GM23338 (cell line): ENCODE results near the gene STRN3. TPM values are rescaled to one million over a fixed set of nuclear protein-coding genes. Genes with fewer than 3 reads are reported as not detected.

Experiments used
- ATAC-seq: fragments of 200-7000 bp; cut with Tn5 transposase; 3 replicates; pipeline ENCODE4 v1.9.1; 2020
- DNase-seq: peaks from one replicate; pipeline ENCODE4 v3.0.0-alpha.2; 2015; ENCODE audit warnings: low spot score
- H2AFZ ChIP-seq: fragments of 200-600 bp; sonication (generic); 2 replicates; pipeline ENCODE4 v1.8.0; 2016; ENCODE audit warnings: antibody characterized with exemption, mild to moderate bottlenecking, moderate library complexity
- H3F3A ChIP-seq: fragments of 200-600 bp; sonication (generic); replicated peaks from 2 replicates; pipeline ENCODE4 v1.8.0; 2017; ENCODE audit warnings: antibody characterized with exemption, mixed run types, low read depth
- H3K27ac ChIP-seq: fragments of 200-600 bp; sonication (generic); 2 replicates; pipeline ENCODE4 v1.6.1; 2016; ENCODE audit warnings: low read depth
- H3K27me3 ChIP-seq: fragments of 200-600 bp; sonication (generic); 2 replicates; pipeline ENCODE4 v1.8.0; 2016; ENCODE audit warnings: mild to moderate bottlenecking, mixed run types, moderate library complexity; ENCODE audit not compliant: insufficient read depth
- H3K36me3 ChIP-seq: fragments of 200-600 bp; sonication (generic); 2 replicates; pipeline ENCODE4 v1.8.0; 2016; ENCODE audit warnings: mild to moderate bottlenecking; ENCODE audit not compliant: insufficient read depth
- H3K4me1 ChIP-seq: fragments of 200-600 bp; sonication (generic); 2 replicates; pipeline ENCODE4 v1.8.0; 2016; ENCODE audit warnings: mild to moderate bottlenecking, moderate library complexity; ENCODE audit not compliant: insufficient read depth
- H3K4me2 ChIP-seq: fragments of 200-600 bp; sonication (generic); 2 replicates; pipeline ENCODE4 v1.7.1; 2017; ENCODE audit warnings: mixed run types
- H3K4me3 ChIP-seq: fragments of 200-600 bp; sonication (generic); 2 replicates; pipeline ENCODE4 v1.6.1; 2016; ENCODE audit warnings: mixed run types
- H3K79me2 ChIP-seq: fragments of 200-600 bp; sonication (generic); replicated peaks from 2 replicates; pipeline ENCODE4 v1.8.0; 2017; ENCODE audit warnings: mild to moderate bottlenecking; ENCODE audit not compliant: insufficient read depth
- H3K9me2 ChIP-seq: fragments of 200-600 bp; sonication (generic); 2 replicates; pipeline ENCODE4 v1.8.0; 2017; ENCODE audit not compliant: insufficient read depth
- H4K20me1 ChIP-seq: fragments of 200-600 bp; sonication (generic); replicated peaks from 2 replicates; pipeline ENCODE4 v1.8.0; 2017; ENCODE audit warnings: mild to moderate bottlenecking; ENCODE audit not compliant: insufficient read depth
- H3K27ac Mint-ChIP-seq: 2 replicates; pipeline ENCODE4 v1.8.0; 2020; ENCODE audit warnings: inconsistent platforms, mild to moderate bottlenecking, moderate library complexity, mixed read lengths
- H3K27me3 Mint-ChIP-seq: 3 replicates; pipeline ENCODE4 v1.8.0; 2022; ENCODE audit warnings: low read depth, mild to moderate bottlenecking, moderate library complexity, mixed read lengths, inconsistent platforms; ENCODE audit not compliant: insufficient read depth, poor library complexity
- H3K36me3 Mint-ChIP-seq: 3 replicates; pipeline ENCODE4 v1.8.0; 2021; ENCODE audit warnings: low read depth, mild to moderate bottlenecking, inconsistent platforms, moderate library complexity, mixed read lengths
- H3K4me1 Mint-ChIP-seq: 3 replicates; pipeline ENCODE4 v1.8.0; 2020; ENCODE audit warnings: mild to moderate bottlenecking, inconsistent platforms, mixed read lengths
- H3K4me3 Mint-ChIP-seq: 3 replicates; pipeline ENCODE4 v1.8.0; 2021; ENCODE audit warnings: moderate library complexity, mild to moderate bottlenecking, inconsistent platforms, mixed read lengths
- H3K9me3 Mint-ChIP-seq: 3 replicates; pipeline ENCODE4 v1.8.0; 2020; ENCODE audit warnings: moderate library complexity, mild to moderate bottlenecking, inconsistent platforms, mixed read lengths
- CREB1 ChIP-seq: fragments of 250-450 bp; sonication (Bioruptor Pico); IDR thresholded peaks from 2 replicates; pipeline ENCODE4 v1.5.0; 2020; ENCODE audit warnings: low read depth, mild to moderate bottlenecking, moderate library complexity
- EZH2 ChIP-seq: fragments of 200-600 bp; sonication (generic); IDR thresholded peaks from one replicate; pipeline ENCODE4 v1.8.0; 2017; ENCODE audit warnings: antibody characterized with exemption, mild to moderate bottlenecking, low read depth; ENCODE audit not compliant: unreplicated experiment
- EZH2phosphoT487 ChIP-seq: fragments of 200-600 bp; sonication (generic); IDR thresholded peaks from one replicate; pipeline ENCODE4 v1.8.1; 2018; ENCODE audit warnings: antibody characterized with exemption; ENCODE audit not compliant: unreplicated experiment
- JUNB ChIP-seq: IDR thresholded peaks from one replicate; pipeline ENCODE4 v1.6.1; 2016; ENCODE audit warnings: antibody characterized with exemption; ENCODE audit not compliant: unreplicated experiment
- NANOG ChIP-seq: IDR thresholded peaks from 2 replicates; pipeline ENCODE4 v1.6.1; 2016; ENCODE audit warnings: antibody characterized with exemption, borderline replicate concordance
- POLR2AphosphoS5 ChIP-seq: IDR thresholded peaks from 2 replicates; pipeline ENCODE4 v1.6.1; 2016; ENCODE audit warnings: antibody characterized with exemption, low read depth
- STAT1 ChIP-seq: IDR thresholded peaks from one replicate; pipeline ENCODE4 v1.6.1; 2016; ENCODE audit warnings: antibody characterized with exemption; ENCODE audit not compliant: unreplicated experiment
- ZNF114 ChIP-seq: fragments of 250-450 bp; sonication (Bioruptor Pico); IDR thresholded peaks from 2 replicates; pipeline ENCODE4 v1.5.0; 2020; ENCODE audit warnings: mild to moderate bottlenecking, moderate library complexity
- ZNF331 ChIP-seq: fragments of 250-450 bp; sonication (Bioruptor Pico); IDR thresholded peaks from 2 replicates; pipeline ENCODE4 v1.5.0; 2020; ENCODE audit warnings: low read depth, mild to moderate bottlenecking, moderate library complexity
- polyA plus RNA-seq: library from polyadenylated mRNA; unstranded; fragments of >200 nt; fragmentation: Nextera tagmentation; extraction: Ambion mirVana; gene quantifications from 2 replicates; pipeline ENCODE4 v1.2.1, GENCODE V29; 2016
- total RNA-seq: library from RNA; depleted of rRNA; stranded (reverse); fragments of >200 nt; shearing (Covaris generic); gene quantifications from 2 replicates; pipeline ENCODE4 v1.2.3, GENCODE V29; 2014
- TF ChIP-seq, protein P1 (sequence below): fragments of 250-450 bp; sonication (Bioruptor Pico); IDR thresholded peaks from 2 replicates; pipeline ENCODE4 v1.5.0; 2020; ENCODE audit warnings: mild to moderate bottlenecking, moderate library complexity
- TF ChIP-seq, protein P2 (sequence below): IDR thresholded peaks from 2 replicates; pipeline ENCODE4 v1.6.1; 2016; ENCODE audit warnings: antibody characterized with exemption
- TF ChIP-seq, protein P3 (sequence below): IDR thresholded peaks from one replicate; pipeline ENCODE4 v1.6.1; 2018; ENCODE audit warnings: antibody characterized with exemption; ENCODE audit not compliant: unreplicated experiment
- TF ChIP-seq, protein P4 (sequence below), 2 experiments: fragments of 200-600 bp in 1 of 2; sonication (generic) in 1 of 2; conservative IDR thresholded peaks; 2 replicates each; pipeline versions ENCODE4 v1.5.1 to v1.6.1; 2016 to 2017; ENCODE audit warnings: antibody characterized with exemption in 2 of 2, low read depth in 2 of 2, mild to moderate bottlenecking in 2 of 2, moderate library complexity in 1 of 2

STRN3 gene
- total and polyA plus RNA-seq, 2 experiments from 2014 or later, result 35.0 to 40.6 TPM

DNA sequence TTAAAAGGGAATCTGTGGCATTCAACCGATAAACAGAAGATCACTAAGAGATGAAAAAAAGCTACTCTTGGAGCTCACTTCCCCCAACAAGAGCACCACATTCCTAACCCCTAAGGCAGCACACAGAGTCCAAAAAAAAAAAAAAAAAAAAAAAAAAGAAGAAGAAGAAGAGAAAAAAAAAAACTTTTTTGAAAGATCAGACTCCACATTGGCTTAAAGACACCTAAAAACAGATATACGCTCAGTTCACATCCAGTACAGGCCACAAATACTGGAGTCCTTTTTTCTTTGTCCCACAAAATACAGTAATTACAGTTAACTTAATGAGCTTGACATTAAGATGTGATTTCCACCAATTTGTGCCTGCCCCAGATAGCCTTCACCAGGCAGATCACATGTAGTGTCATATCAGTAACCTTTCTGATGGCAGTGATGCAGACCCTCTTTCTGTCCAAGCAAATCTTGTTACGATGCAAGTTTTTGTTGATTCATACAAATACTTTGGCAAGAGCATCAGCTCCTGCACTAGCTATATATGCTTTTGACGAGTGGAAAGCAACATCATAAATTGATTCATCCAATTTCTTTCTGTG is 131.2 kb downstream of the STRN3 start:
- peaks cover 3% of the 10 kb centered on the region for H3K27me3 Mint-ChIP-seq
- DNase-seq, result peak; percentile 24
- peak overlapping the region; percentile 76; the same call in 1 of the 2 replicates for H3K27ac Mint-ChIP-seq
- Histone ChIP-seq H3F3A (no peaks in the 10 kb centered on the region), H3K4me2 (no peak overlapping the region), H3K79me2 (no peaks in the 10 kb centered on the region), H2AFZ (no peak overlapping the region), H3K4me3 (no peak overlapping the region), H3K36me3 (peaks cover 6% of the 10 kb centered on the region; the same call in 1 of the 2 replicates), H3K27me3 (no peaks in the 10 kb centered on the region), H4K20me1 (no peaks in the 10 kb centered on the region), H3K27ac (no peak overlapping the region), H3K9me2 (no peaks in the 10 kb centered on the region), H3K4me1 (peaks cover 7% of the 10 kb centered on the region; the same call in 1 of the 2 replicates)
- TF ChIP-seq NANOG, result no peak
- TF ChIP-seq POLR2AphosphoS5, result no peak
- no peak for TF ChIP-seq ZNF114 (CRISPR knock-in tag)
- no peak for TF ChIP-seq JUNB
- TF ChIP-seq, protein P1, sequence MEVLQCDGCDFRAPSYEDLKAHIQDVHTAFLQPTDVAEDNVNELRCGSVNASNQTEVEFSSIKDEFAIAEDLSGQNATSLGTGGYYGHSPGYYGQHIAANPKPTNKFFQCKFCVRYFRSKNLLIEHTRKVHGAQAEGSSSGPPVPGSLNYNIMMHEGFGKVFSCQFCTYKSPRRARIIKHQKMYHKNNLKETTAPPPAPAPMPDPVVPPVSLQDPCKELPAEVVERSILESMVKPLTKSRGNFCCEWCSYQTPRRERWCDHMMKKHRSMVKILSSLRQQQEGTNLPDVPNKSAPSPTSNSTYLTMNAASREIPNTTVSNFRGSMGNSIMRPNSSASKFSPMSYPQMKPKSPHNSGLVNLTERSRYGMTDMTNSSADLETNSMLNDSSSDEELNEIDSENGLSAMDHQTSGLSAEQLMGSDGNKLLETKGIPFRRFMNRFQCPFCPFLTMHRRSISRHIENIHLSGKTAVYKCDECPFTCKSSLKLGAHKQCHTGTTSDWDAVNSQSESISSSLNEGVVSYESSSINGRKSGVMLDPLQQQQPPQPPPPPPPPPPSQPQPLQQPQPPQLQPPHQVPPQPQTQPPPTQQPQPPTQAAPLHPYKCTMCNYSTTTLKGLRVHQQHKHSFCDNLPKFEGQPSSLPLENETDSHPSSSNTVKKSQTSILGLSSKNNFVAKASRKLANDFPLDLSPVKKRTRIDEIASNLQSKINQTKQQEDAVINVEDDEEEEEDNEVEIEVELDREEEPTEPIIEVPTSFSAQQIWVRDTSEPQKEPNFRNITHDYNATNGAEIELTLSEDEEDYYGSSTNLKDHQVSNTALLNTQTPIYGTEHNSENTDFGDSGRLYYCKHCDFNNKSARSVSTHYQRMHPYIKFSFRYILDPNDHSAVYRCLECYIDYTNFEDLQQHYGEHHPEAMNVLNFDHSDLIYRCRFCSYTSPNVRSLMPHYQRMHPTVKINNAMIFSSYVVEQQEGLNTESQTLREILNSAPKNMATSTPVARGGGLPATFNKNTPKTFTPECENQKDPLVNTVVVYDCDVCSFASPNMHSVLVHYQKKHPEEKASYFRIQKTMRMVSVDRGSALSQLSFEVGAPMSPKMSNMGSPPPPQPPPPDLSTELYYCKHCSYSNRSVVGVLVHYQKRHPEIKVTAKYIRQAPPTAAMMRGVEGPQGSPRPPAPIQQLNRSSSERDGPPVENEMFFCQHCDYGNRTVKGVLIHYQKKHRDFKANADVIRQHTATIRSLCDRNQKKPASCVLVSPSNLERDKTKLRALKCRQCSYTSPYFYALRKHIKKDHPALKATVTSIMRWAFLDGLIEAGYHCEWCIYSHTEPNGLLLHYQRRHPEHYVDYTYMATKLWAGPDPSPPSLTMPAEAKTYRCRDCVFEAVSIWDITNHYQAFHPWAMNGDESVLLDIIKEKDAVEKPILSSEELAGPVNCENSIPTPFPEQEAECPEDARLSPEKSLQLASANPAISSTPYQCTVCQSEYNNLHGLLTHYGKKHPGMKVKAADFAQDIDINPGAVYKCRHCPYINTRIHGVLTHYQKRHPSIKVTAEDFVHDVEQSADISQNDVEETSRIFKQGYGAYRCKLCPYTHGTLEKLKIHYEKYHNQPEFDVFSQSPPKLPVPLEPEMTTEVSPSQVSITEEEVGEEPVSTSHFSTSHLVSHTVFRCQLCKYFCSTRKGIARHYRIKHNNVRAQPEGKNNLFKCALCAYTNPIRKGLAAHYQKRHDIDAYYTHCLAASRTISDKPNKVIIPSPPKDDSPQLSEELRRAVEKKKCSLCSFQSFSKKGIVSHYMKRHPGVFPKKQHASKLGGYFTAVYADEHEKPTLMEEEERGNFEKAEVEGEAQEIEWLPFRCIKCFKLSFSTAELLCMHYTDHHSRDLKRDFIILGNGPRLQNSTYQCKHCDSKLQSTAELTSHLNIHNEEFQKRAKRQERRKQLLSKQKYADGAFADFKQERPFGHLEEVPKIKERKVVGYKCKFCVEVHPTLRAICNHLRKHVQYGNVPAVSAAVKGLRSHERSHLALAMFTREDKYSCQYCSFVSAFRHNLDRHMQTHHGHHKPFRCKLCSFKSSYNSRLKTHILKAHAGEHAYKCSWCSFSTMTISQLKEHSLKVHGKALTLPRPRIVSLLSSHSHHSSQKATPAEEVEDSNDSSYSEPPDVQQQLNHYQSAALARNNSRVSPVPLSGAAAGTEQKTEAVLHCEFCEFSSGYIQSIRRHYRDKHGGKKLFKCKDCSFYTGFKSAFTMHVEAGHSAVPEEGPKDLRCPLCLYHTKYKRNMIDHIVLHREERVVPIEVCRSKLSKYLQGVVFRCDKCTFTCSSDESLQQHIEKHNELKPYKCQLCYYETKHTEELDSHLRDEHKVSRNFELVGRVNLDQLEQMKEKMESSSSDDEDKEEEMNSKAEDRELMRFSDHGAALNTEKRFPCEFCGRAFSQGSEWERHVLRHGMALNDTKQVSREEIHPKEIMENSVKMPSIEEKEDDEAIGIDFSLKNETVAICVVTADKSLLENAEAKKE, result no peak
- no peak for TF ChIP-seq EZH2
- TF ChIP-seq, protein P2, sequence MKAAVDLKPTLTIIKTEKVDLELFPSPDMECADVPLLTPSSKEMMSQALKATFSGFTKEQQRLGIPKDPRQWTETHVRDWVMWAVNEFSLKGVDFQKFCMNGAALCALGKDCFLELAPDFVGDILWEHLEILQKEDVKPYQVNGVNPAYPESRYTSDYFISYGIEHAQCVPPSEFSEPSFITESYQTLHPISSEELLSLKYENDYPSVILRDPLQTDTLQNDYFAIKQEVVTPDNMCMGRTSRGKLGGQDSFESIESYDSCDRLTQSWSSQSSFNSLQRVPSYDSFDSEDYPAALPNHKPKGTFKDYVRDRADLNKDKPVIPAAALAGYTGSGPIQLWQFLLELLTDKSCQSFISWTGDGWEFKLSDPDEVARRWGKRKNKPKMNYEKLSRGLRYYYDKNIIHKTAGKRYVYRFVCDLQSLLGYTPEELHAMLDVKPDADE, result no peak
- no peak for TF ChIP-seq CREB1
- no peak for TF ChIP-seq EZH2phosphoT487
- TF ChIP-seq, protein P3, sequence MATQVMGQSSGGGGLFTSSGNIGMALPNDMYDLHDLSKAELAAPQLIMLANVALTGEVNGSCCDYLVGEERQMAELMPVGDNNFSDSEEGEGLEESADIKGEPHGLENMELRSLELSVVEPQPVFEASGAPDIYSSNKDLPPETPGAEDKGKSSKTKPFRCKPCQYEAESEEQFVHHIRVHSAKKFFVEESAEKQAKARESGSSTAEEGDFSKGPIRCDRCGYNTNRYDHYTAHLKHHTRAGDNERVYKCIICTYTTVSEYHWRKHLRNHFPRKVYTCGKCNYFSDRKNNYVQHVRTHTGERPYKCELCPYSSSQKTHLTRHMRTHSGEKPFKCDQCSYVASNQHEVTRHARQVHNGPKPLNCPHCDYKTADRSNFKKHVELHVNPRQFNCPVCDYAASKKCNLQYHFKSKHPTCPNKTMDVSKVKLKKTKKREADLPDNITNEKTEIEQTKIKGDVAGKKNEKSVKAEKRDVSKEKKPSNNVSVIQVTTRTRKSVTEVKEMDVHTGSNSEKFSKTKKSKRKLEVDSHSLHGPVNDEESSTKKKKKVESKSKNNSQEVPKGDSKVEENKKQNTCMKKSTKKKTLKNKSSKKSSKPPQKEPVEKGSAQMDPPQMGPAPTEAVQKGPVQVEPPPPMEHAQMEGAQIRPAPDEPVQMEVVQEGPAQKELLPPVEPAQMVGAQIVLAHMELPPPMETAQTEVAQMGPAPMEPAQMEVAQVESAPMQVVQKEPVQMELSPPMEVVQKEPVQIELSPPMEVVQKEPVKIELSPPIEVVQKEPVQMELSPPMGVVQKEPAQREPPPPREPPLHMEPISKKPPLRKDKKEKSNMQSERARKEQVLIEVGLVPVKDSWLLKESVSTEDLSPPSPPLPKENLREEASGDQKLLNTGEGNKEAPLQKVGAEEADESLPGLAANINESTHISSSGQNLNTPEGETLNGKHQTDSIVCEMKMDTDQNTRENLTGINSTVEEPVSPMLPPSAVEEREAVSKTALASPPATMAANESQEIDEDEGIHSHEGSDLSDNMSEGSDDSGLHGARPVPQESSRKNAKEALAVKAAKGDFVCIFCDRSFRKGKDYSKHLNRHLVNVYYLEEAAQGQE, result no peak
- TF ChIP-seq STAT1, result no peak
- TF ChIP-seq, protein P4, sequence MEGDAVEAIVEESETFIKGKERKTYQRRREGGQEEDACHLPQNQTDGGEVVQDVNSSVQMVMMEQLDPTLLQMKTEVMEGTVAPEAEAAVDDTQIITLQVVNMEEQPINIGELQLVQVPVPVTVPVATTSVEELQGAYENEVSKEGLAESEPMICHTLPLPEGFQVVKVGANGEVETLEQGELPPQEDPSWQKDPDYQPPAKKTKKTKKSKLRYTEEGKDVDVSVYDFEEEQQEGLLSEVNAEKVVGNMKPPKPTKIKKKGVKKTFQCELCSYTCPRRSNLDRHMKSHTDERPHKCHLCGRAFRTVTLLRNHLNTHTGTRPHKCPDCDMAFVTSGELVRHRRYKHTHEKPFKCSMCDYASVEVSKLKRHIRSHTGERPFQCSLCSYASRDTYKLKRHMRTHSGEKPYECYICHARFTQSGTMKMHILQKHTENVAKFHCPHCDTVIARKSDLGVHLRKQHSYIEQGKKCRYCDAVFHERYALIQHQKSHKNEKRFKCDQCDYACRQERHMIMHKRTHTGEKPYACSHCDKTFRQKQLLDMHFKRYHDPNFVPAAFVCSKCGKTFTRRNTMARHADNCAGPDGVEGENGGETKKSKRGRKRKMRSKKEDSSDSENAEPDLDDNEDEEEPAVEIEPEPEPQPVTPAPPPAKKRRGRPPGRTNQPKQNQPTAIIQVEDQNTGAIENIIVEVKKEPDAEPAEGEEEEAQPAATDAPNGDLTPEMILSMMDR (conservative IDR thresholded peaks at IDR 0.05; ENCODE audit: low read depth in 2 of 2), result no peak
- TF ChIP-seq ZNF331, result no peak
- no peak overlapping the region for H3K4me3 Mint-ChIP-seq
- peak; percentile 29; the same call in 1 of the 3 replicates for ATAC-seq
- H3K9me3 Mint-ChIP-seq, result no peaks in the 10 kb centered on the region
- peaks cover 25% of the 10 kb centered on the region for H3K36me3 Mint-ChIP-seq
- peaks cover 7% of the 10 kb centered on the region; the same call in 2 of the 3 replicates for H3K4me1 Mint-ChIP-seq
